LNCaP clone FGC (cell line): ENCODE measurements around the gene MAPK1IP1L.
A peak's percentile ranks its signal among the peaks of the same experiment; 100 is the strongest.
"Not testable (repeated sequence)": the region's sequence is repeated elsewhere in the genome, so short reads cannot be mapped to it uniquely, and the experiment has no call there.

Source experiments
- DNase-seq: peaks from one replicate; pipeline ENCODE4 v3.0.0-alpha.2; 2011; ENCODE audit warnings: low read depth
- H3K4me3 ChIP-seq: 2 replicates; pipeline ENCODE4 v1.5.1; 2011; ENCODE audit warnings: mild to moderate bottlenecking, low read depth, low read length, control low read depth
- TF ChIP-seq, protein P1 (sequence below): IDR thresholded peaks from 2 replicates; pipeline ENCODE4 v1.5.1; 2012; ENCODE audit warnings: mild to moderate bottlenecking; ENCODE audit not compliant: control insufficient read depth, insufficient read depth; ENCODE audit errors: extremely low read depth

The MAPK1IP1L gene

DNA sequence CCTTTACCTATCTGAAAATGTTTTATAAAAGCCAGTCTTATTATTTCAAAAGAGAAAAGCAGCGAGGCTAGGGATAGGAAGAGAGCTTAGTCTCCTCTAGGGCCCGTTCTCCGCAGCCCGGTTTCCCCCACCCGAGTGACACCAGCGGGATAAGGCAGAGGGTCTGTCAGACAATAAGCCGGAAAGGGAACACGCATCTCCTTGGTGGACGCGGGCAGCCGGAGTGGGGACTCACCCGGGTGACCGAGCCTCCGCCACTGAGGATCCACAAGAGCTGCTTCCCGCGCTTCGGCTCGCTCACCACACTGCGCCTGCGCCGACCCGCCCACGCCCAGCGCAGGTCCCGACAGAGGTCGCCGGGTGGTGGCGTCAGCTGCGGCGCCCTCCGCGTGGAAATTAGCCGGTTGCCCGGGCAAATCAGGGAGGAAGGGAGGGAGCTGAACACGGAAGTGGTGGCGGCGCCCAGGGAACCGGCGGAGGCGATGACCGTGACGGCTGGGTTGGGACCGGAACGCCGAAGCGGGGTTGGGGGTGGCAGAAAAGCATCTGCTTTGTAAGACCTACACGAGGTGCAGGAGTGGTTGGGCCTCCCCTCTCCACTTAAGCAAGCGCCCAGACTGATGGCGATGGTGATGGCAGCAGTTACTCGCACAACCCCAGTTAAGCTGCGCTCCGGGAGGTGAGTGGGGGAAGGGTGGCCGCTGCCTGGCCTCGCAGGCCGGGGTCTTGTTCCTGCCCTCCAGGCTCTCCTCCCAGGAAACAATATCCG is 24.5 kb upstream of the MAPK1IP1L start, which contains the start of the genes SOCS4 and WDHD1:
TSS of gene SOCS4 (plus strand) at position 444 of the 769 bp plus-strand sequence. CDS start 15,806 bp downstream, outside the sequence.
TSS of gene WDHD1 (minus strand) at position 307 of the 769 bp plus-strand sequence. CDS start 312 bp downstream, outside the sequence.
- TF ChIP-seq, protein P1, sequence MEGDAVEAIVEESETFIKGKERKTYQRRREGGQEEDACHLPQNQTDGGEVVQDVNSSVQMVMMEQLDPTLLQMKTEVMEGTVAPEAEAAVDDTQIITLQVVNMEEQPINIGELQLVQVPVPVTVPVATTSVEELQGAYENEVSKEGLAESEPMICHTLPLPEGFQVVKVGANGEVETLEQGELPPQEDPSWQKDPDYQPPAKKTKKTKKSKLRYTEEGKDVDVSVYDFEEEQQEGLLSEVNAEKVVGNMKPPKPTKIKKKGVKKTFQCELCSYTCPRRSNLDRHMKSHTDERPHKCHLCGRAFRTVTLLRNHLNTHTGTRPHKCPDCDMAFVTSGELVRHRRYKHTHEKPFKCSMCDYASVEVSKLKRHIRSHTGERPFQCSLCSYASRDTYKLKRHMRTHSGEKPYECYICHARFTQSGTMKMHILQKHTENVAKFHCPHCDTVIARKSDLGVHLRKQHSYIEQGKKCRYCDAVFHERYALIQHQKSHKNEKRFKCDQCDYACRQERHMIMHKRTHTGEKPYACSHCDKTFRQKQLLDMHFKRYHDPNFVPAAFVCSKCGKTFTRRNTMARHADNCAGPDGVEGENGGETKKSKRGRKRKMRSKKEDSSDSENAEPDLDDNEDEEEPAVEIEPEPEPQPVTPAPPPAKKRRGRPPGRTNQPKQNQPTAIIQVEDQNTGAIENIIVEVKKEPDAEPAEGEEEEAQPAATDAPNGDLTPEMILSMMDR: peak; percentile 20
- peak within 1 kb of the TSS; percentile 88 for H3K4me3 ChIP-seq
- peak; percentile 77 for DNase-seq

DNA sequence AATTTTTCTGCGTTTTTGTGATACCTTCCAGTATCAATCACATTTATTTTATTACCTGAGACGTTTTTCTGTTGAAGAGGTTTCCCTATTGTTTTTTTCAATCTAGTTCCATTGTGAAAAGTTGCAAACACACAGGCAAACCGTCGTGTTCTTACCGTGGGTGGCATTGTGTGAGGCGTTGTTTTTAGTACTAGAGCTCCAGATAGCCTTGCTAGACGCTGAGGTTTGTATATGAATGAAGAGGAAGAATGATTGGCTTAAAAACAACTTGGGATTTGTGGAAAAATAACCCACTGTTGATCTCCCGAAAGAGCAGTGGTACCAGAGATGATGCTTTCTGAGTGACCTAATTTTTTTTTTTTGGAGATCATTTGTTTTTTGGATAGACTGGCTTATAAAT is 23.4 kb upstream of the MAPK1IP1L start:
- H3K4me3 ChIP-seq: peak overlapping the region; percentile 88
- DNase-seq: no peak
- TF ChIP-seq, protein P1: no peak

- H3K4me3 ChIP-seq: peak overlapping the region; percentile 88
- DNase-seq: no peak
- TF ChIP-seq, protein P1: no peak
These were observed 23.0 kb upstream of the MAPK1IP1L start for GRCh38 chr14:55028476-55028875.

DNA sequence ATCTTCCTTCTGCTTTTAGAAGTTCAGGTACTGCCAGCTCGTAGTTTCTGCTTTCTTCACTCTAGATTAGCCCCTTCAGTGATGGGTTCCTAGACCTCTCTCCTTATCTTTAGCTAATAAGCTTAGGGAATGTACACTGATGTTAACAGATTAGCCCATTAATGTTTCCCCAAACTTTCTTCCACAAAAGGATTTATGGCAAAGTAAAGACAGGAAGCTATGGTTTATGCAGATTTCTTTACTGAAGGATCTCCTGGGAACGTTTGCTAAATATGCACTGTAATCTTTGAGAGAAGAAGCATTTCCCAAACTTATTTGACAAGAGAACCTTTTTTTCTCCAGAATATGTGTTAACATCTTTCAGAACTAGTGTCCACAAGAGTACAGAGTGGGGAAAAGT is 20.3 kb upstream of the MAPK1IP1L start:
- no peak for DNase-seq
- H3K4me3 ChIP-seq: no peak overlapping the region
- TF ChIP-seq, protein P1: no peak

DNA sequence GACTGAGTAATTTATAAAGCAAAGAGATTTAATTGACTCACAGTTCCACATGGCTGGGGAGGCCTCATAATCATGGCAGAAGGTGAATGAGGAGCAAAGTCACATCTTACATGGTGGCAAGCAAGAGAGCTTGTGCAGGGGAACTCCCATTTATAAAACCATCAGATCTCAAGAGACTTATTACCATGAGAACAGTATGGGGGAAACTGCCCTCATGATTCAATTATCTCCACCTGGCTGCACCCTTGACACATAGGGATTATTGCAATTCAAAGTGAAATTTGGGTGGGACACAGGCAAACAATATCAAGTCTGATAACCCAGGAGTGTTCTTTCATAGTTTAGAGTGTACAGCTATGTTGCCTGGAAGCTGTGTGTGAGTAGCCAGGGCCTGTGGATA is 13.5 kb upstream of the MAPK1IP1L start:
- not testable (repeated sequence) for H3K4me3 ChIP-seq, DNase-seq

DNA sequence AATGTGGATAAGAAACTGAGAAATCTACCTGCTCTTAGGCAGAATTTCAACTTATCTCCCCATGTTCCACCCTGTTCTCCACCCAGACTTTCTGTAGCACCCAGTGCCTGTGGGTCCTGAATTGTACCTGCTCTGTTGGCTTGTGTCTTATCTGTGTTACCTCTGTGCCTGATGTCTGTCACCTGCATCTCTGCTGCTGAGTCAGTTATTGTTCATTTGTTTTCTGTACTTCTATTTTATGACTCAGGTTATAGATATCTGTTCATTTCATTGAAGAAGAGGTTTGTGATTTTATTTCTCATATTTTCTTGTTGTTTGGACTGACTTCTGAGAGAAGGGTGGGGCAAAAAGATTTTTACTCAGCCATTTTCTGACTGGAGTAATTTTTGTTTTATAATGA is 12.7 kb upstream of the MAPK1IP1L start:
- H3K4me3 ChIP-seq: no peak overlapping the region
- no peak for DNase-seq
- TF ChIP-seq, protein P1: no peak

GRCh38 chr14:55043528-55043927 is 7.9 kb upstream of the MAPK1IP1L start:
- DNase-seq: no peak
- TF ChIP-seq, protein P1: no peak
- H3K4me3 ChIP-seq: no peak overlapping the region
